VCaP (cell line): Measurements from ENCODE around the gene AGFG2.

Experiments
- H3K27ac ChIP-seq: fragments of 450-650 bp; 2 replicates; pipeline ENCODE4 v1.5.1; 2017
- CTCF ChIP-seq: fragments of 450-650 bp; conservative IDR thresholded peaks from 2 replicates; pipeline ENCODE4 v1.5.1; 2017; ENCODE audit warnings: mild to moderate bottlenecking, moderate library complexity

Gene AGFG2

GRCh38 chr7:100553032-100553431 is 14.0 kb downstream of the AGFG2 start:
- H3K27ac ChIP-seq: peak overlapping the region; percentile 100; the same call in 1 of the 2 replicates

DNA sequence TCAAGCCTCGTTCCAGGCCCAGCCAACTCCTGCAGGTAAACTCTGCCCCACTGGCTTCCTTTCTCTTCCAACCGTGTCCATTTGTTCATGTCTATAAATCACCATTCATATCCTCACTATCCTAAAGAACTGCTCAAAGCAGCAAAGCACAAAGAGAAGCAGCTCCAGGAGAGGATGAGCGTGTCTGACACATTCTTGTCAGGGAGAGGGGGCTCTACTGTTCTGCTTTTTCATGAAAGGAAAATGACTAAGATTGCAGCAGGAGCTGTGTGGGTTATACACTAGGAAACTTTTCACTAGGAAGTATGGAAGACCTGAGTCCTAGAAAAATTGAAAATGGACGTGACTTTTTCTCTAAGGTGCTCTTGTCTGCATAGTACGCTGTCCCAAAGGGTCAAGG is 16.7 kb downstream of the AGFG2 start:
- peak overlapping the region; percentile 100 for H3K27ac ChIP-seq
- no peak for TF ChIP-seq CTCF

More at GRCh38 chr7:100553032-100553431, 14.0 kb downstream of the AGFG2 start:
- no peak for TF ChIP-seq CTCF

DNA sequence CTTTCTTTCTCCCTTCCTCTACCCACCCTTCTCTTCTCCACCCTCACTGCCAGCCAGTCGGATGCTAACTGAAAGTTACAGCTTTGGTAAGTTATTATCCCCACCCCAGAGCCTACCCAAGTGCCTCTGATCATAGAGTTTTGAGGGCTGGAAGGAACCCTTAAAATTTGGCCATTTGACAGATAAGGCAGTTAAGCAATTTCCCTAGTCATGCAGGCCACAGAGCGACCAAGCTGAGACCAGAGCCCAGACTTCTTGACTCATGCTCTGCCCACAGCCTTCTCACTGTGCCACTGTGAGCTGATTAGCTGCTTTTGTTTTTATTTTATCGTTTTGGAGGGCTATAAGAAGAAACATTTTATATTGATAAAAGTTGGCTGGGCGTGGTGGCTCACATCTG is 17.5 kb downstream of the AGFG2 start:
- peak overlapping the region; percentile 100 for H3K27ac ChIP-seq
- no peak for TF ChIP-seq CTCF

DNA sequence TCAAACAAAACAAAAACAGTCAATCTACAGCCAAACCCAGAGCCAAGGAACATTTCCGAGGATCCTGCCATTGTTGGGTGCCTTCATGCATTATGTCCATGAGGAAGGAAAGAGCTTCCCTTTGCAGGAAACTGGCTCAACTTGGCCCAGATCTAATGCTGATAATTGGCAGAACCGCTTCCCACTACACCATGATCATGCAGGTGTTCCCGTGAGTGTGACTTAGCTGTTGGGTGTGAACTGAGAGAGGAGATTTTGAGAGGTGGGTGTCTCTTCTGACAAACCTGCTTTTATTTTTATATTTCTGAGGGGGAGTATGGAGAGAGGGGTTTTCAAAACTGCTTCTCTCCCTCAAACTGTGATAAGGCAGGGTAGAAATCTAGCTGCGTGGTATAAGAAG is 20.1 kb downstream of the AGFG2 start:
- H3K27ac ChIP-seq: peak overlapping the region; percentile 100

GRCh38 chr7:100561491-100562194 is 22.6 kb downstream of the AGFG2 start:
- no peak for TF ChIP-seq CTCF
- peak overlapping the region; percentile 31; the same call in 1 of the 2 replicates for H3K27ac ChIP-seq

More for the DNA sequence above, 20.1 kb downstream of the AGFG2 start:
- no peak for TF ChIP-seq CTCF

DNA sequence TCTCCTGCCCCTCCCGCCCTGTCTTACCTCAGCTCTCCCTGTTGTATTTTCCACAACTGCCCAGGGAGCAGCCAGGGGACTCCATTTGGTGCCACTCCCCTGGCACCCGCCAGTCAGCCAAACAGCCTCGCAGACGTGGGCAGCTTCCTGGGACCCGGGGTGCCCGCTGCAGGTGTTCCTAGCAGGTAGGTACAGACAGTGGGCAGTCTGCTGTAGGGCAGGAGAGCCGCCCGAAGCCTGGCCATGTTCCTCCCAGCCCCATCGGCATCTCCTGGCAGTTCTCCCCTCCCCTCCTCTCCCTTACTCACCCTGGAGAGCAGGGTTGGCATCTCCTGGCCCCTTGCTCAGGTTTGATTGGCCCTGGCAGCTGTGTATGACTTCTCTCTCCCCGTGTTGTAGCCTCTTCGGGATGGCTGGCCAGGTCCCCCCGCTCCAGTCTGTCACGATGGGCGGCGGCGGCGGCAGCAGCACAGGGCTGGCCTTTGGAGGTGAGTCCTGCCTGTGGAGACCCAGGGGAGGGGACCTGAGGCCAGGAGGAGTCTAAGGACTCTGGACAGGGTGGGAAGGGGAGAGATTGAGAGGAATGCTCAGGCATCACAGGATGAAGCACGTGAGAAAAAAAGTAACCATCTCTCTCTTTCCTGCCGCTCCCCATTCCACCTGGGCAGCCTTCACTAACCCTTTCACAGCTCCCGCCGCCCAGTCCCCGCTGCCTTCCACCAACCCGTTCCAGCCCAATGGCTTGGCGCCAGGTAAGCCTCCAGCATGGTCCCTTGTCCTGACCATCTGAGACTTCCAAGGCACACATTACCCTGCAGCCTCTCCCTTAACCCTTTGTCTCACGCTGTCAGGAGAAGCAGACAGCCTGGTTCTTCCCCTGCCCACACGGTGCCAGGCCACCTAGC is 23.4 kb downstream of the AGFG2 start:
- peak overlapping the region; percentile 31; the same call in 1 of the 2 replicates for H3K27ac ChIP-seq
- TF ChIP-seq CTCF: no peak

GRCh38 chr7:100563100-100563564 is 24.1 kb downstream of the AGFG2 start:
- H3K27ac ChIP-seq: peak overlapping the region; percentile 18; the same call in 1 of the 2 replicates
- no peak for TF ChIP-seq CTCF
